HG03280 (cell line): ENCODE results near the gene SEMA4A.
"Not testable (repeated sequence)": the region's sequence is repeated elsewhere in the genome, so short reads cannot be mapped to it uniquely, and the experiment has no call there.

ENCODE experiments used
- ATAC-seq: cut with Tn5 transposase; IDR thresholded peaks from one replicate; pipeline ENCODE4 v1.9.1; 2021; ENCODE audit warnings: mild to moderate bottlenecking, moderate library complexity; ENCODE audit not compliant: unreplicated experiment

SEMA4A gene

DNA sequence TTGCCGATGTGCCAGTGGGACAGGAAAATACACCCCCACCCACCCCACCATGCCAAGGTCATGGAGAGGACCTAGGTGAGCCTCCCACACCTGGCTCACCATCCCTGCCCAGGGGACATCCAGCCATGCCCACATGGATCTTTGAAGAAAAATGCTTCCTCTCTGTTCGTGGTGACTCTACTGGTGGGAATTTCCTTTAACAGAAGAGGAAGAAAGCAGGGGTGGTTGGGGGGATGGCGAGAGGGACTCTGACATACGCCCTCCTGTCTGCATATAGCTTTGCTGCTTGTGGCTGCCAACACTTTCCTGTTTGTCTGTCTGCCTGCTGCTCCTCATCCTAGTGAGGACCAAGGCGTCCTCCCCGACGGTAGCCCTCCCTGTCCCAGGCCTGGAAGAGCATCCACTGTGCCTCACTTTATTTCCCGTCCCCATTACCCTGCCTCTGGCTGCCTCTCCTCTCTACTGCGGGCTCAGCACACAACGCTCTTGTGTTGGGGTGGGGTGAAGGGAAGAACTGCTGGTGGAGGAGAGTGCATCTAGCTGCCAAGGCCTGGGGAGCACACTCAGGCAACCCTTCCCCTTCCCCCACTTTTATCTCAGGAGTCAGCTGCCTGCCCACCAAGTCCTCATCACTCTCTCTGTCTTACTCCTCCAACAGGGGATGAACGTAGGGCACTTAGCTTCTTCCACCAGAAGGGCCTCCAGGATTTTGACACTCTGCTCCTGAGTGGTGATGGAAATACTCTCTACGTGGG lies 2.5 kb downstream of the SEMA4A start:
- no peak for ATAC-seq

DNA sequence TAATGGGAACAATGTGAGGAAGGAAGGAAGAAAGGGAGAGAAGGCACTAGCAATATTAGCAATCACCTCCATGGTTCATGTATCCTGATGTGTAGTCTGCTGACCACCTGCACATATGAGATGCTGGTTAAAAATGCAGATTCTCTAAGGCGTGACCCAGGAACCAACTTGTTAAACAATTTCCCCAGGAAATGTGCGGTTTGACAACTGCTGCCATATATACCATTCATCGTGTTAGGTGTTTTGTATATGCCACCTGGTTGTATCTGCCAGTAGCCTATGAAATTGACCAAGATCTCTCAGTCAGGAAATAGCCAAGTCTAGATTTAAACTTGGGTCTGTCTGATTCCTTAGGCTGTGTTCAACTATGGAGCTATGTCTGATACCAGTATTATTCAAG lies 4.1 kb downstream of the SEMA4A start:
- ATAC-seq, result no peak

DNA sequence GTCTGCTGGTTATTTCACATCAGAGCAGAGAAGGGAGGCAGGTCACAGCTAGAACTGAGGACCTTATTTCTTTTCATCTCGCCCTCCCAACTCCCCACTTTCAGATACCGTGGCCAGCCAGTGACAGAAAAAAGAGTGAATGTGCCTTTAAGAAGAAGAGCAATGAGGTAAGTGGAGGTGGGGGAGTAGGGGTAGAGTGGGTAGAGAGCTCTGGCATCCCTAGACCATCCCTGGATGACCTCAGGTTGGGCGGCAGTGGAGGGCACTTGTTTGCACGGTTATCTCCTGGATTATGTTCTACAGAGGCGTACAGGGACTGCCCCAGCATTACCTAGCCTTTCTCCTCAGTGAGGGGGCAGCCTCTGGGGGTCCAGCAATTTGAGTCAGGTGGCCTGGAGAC lies 4.6 kb downstream of the SEMA4A start:
- ATAC-seq, result no peak

DNA sequence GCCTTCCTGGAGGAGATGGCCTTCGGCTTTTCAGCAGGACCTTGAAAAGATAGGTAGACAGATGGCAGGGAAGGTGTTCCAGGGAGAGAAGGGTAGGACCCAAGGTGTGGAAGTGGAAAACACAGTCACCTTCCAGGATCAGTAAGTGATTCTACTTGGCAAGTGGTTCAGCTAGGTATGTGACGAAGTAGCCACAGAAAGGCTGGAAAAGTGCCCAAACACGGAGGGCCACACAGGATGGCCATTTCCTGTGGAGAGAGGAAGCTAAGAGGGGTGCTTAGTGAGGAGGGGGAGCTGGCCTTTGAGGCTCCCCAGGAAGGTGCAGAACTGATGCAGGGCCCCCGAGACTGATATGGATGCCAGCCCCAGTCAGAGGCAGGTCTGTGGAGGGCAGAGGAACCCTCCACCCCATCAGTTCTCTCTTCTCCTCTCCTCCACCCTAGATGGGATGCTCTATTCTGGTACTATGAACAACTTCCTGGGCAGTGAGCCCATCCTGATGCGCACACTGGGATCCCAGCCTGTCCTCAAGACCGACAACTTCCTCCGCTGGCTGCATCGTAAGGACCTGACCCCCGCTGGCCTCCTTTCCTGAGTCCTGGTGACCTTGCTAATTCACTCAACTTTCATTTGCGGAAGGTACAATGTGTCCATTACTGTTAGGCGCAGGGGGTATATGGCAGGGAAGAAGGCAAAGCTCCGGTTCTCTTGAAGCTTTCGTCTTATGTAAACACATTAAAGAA lies 6.8 kb downstream of the SEMA4A start:
- ATAC-seq, result no peak

DNA sequence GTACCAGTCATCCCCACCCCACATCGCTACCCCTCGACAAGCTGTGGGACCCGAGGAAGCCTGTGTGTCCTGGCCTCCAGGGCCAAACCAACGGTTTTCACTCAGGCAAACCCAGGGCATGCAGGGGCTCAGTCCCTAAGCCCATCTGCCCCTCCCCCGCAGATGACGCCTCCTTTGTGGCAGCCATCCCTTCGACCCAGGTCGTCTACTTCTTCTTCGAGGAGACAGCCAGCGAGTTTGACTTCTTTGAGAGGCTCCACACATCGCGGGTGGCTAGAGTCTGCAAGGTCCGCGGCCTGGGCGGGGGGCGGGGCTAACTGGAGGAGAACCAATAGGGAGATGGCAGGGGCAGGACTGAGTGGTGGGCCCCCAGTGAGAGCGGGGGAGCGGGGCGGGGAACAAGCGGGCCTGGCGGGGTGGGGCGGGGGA lies 7.4 kb downstream of the SEMA4A start:
- ATAC-seq, result no peak

DNA sequence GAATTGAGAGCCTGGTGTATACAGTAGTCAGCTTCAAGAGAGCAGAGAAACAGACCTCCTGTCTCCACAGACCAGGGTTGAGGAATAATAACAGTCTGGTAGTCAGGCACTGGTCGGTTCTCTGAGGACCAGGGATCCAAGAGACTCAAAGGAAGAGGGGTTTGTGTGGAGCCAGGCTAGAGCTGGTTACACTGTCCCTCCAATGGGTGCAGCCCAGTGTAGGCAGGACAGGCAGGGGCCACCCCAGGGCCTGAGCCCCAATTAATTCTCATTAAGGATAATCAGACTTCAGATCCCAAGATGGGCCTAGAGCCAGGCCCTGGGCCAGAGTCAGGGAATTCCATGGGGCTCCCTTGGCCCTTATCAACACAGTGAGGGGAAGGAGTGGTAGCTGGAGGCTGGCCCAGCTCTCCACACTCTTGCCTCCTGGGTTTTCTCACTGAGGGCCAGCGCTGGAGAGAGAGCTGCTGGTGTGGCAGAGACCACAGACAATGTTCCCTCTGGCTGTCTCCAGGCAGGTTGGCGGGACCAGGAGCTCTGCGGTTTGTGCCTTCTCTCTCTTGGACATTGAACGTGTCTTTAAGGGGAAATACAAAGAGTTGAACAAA lies 9.1 kb downstream of the SEMA4A start:
- no peak for ATAC-seq

DNA sequence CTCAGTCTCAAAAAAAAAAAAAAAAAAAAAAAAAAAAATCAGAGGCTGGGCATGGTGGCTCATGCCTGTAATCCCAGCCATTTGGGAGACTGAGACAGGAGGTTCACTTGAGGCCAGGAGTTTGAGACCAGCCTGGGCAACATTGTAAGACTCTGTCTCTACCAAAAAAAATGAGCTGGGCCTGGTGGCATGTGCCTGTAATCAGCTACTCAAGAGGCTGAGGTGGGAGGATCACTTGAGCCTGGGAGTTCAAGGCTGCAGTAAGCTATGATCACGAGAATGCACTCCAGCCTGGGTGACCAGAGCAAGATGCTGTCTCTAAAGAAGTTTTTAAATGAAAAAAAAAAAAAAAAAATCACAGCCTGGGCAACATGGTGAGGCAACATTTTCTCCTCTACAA lies 10.3 kb downstream of the SEMA4A start:
- no peak for ATAC-seq

DNA sequence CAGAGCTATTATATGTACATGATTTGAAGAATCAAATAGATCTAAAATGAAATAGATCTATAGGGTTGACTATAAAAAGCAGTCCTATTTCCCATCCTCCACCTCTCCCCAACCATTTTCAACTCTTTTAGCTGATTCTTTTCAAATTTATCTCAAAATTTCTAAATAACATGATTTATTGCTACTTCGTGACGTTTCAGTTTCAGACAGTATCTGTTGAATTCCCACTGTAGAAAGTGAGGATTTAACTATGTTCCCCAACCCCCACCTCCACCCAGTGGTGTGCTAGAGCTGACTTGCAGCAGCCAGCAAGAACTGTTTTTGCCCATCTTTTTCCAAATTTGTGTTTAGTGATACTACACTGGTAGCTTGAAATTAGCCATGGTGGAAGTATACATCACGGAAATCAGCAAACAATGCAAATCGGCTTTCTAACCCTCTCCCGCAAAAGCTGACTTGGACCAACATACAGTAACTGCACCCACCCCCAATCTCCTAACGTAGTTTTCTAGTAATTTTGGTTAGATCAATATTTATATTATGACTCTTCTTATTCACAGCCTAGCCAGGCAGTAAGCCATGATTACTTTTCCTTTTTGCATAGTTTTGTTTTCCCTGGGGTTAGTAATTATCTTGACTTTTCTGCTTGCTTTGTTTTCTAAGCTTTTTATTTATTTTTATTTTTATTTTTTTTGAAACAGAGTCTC lies 10.9 kb downstream of the SEMA4A start:
- ATAC-seq, result no peak

DNA sequence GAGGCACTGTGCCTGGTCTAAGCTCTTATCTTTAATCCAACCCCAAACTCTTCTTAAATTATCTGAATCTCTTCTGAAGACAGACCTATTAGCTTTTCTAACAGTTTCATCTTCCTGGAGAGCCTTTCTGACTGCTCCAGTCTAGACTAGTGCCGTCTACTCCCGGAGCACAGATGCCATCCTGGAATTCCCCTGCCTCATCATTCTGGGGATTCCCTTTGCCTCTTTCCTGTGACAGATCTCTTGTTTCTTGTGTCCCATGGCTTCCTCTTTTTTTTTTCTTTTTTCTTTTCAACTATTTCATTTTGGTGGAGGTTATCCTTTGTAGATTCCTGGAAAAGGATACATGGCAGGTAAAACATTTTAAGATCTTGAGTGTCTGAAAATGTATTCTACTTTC lies 11.7 kb downstream of the SEMA4A start:
- no peak for ATAC-seq

DNA sequence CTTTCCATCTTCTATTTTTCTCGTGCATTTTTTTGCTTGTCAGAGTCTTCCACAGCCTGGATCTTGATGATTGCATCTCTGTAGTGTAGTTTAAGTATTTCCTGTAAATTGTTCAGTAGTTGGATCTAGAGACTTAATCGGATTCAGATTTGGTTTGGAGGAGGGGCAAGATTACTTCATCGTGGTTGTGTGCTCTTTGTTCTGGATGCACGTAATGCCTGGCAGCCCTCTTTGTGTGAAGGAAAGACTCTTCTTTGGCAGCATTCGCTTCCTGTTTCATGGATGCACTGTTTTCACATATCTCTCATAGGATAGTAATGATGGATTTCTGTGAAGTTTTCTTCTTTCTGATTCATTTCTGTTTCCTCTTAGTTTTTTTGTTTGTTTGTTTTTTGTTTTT lies 14.2 kb downstream of the SEMA4A start:
- ATAC-seq, result no peak

DNA sequence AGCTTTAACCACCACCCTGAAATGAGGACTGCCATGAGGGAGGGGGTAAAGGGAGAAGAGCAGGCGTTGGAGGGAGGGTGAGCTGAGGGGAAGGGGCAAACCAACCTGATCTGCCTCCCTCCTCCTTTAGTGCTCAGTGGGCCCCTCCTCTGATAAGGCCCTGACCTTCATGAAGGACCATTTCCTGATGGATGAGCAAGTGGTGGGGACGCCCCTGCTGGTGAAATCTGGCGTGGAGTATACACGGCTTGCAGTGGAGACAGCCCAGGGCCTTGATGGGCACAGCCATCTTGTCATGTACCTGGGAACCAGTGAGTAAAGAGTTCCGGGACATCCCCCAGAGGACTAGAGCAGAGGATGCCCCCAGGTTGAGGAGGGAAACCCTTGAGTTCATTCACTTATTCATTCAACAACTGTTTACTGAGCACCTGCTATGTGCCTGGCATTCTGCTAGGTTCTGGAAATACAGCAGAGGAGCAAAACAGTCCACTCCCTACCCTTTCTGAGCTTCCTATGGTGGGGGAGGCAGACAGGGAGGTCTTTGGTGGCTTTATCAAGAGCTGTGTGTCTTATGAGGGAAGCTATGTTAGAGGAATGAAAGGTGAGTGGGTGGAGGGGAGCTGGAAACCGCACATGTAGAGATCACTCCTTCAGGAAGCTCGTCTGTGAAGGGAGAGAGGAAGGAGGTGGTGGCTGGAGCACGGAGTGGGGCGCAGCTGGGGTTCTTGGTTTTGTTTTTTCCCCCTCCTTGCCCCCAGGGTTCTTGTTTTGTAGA lies 19.5 kb downstream of the SEMA4A start:
- no peak for ATAC-seq

DNA sequence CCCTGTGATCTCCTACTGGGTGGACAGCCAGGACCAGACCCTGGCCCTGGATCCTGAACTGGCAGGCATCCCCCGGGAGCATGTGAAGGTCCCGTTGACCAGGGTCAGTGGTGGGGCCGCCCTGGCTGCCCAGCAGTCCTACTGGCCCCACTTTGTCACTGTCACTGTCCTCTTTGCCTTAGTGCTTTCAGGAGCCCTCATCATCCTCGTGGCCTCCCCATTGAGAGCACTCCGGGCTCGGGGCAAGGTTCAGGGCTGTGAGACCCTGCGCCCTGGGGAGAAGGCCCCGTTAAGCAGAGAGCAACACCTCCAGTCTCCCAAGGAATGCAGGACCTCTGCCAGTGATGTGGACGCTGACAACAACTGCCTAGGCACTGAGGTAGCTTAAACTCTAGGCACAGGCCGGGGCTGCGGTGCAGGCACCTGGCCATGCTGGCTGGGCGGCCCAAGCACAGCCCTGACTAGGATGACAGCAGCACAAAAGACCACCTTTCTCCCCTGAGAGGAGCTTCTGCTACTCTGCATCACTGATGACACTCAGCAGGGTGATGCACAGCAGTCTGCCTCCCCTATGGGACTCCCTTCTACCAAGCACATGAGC lies 23.3 kb downstream of the SEMA4A start:
- no peak for ATAC-seq

DNA sequence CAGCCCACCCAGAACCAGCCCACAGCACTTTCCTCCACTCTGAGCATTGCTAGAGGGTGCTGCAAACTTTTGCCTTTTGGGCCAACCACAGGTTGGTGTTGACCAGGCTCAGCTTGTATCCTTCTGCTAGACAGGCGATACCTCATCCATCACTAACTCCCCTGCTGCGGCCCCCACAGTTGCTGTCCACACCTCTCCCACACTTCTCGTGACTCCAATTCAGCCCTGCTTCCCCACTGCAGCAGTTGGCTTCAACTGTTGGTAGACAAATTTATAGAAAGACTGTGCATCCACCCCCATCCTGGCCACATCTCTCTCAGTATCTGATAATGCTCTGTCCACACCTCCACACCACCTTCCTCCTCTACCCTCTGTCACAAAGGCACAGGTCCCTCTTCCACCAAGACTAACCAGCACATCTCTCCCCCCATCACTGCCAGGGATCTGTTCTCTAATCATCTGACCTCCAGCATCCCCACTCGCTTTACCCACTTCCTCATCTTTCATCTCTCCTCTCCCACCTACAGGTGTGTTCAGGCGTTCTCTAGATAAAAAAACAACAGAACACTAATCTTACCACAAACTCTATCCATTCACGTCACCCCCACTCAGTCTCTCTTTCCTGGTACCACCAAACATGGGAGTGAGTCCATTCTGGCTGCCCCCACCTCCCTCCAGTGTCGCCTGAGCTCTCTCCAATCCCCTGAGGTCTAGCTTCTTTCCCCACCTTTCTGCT lies 24.7 kb downstream of the SEMA4A start:
- ATAC-seq, result no peak

DNA sequence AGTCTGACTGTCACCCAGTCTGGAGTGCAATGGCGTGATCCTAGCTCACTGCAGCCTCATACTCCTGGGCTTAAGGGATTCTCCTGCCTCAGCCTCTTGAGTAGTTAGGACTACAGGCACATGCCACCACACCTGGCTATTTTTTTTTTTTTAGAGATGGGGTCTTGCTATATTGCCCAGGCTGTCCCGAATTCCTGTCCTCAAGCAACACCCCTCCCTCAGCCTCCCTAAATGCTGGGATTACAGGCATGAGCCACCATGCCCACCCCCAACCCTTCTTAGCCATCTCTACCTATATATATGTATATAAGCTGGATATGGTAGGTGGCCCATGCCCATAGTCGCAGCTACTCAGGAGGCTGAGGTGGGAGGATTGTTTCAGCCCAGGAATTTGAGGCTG lies 27.1 kb downstream of the SEMA4A start:
- ATAC-seq, result no peak

DNA sequence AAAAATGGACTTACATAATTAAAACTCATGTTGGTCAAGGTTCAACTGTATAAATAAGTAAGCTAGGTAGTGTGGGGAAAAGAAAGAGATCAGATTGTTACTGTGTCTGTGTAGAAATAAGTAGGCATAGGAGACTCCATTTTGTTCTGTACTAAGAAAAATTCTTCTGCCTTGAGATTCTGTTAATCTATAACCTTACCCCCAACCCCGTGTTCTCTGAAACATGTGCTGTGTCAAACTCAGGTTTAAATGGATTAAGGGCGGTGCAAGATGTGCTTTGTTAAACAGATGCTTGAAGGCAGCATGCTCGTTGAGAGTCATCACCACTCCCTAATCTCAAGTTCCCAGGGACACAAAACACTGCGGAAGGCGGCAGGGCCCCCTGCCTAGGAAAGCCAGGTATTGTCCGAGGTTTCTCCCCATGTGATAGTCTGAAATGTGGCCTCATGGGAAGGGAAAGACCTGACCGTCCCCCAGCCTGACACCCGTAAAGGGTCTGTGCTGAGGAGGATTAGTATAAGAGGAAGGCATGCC lies 28.1 kb downstream of the SEMA4A start:
- ATAC-seq, result not testable (repeated sequence)

DNA sequence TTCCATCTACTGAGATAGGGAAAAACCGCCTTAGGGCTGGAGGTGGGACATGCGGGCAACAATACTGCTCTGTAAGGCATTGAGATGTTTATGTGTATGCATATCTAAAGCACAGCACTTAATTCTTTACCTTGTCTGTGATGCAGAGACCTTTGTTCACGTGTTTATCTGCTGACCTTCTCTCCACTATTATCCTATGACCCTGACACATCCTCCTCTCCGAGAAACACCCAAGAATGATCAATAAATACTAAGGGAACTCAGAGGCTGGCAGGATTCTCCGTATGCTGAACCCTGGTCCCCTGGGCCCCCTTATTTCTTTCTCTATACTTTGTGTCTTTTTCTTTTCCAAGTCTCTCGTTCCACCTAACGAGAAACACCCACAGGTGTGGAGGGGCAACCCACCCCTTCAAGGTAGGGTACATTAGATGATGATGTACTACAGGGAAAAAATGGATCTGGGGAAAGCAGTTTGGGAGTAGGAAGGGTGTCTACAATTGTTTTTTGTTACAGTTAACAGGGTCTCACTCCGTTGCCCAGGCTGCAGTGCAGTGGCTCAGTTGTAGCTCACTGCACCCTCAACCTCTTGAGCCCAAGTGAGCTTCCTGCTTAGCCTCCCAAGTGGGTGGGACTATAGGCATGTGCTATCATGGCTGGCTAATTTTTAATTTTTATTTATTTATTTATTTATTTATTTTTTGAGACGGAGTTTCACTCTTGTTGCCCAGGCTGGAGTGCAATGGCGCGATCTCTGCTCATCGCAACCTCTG lies 28.8 kb downstream of the SEMA4A start:
- not testable (repeated sequence) for ATAC-seq

DNA sequence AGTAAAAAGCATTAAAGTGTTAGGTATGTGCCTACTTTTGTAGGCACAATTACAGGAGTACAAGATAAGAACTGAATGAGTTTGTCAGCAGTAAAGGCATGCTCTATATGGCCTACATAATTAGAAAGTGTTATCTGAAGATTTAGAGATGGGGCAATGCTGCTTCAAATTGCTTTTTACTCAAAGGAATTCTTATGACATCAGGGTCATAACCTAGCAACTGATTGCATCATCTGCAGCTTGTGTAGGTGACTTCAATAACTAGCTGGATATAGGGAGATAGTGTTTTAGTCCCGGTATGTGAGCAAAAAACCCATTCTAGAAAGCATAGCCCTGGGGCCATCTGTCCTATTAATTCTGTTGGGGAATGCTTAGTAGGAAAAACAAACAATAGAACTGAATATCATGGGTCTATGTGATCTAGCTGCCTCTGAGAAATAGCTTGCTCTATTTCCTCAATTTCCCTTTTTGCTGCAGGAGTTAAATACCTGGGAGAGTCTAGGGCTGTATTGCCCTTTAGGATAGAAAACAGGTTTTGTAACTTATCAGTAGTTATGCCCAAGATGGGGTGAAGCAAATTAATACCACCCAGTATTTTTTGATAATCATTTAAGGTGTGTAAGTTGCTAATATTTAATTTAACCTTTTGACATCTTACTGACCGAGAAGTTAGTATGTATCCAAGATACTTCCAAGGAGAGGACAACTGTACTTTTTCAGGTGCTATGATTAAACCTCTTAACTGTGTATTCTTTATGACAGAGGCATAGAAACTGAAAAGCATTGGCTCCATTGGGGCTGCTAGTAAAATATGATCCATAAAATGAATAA lies 33.2 kb downstream of the SEMA4A start:
- not testable (repeated sequence) for ATAC-seq

DNA sequence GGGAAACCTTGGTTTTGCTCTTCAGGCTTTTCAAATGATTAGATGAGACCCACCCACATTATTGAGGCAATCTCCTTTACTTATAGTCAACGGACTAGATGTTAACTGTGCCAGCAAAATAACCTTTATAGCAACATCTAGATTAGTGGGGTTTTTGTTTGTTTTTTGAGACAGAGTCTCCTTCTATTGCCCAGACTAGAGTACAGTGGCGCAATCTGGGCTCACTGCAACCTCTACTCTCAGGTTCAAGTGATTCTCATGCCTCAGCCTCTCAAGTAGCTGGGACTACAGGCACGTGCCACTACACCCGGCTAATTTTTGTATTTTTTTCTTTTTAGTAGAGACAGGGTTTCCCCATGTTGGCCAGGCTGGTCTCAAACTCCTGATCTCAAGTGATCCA lies 36.9 kb downstream of the SEMA4A start:
- not testable (repeated sequence) for ATAC-seq
